K562 (cell line): ENCODE results near the gene SPDYE6. TPM values are rescaled to one million over a fixed set of nuclear protein-coding genes. Genes with fewer than 3 reads are reported as not detected.
"Not testable (repeated sequence)": the region's sequence is repeated elsewhere in the genome, so short reads cannot be mapped to it uniquely, and the experiment has no call there.

Experiments used
- ATF7 ChIP-seq: fragments of 450-650 bp; IDR thresholded peaks from 2 replicates; pipeline ENCODE4 v1.7.1; 2014; ENCODE audit warnings: mild to moderate bottlenecking, moderate library complexity
- BCLAF1 ChIP-seq, 2 experiments: fragments of 450-650 bp in 1 of 2; IDR thresholded peaks; 2 replicates each; pipeline ENCODE4 v1.6.1; 2011 to 2017; ENCODE audit warnings: low read depth in 2 of 2, antibody characterized with exemption in 1 of 2, borderline replicate concordance in 1 of 2, low read length in 1 of 2, mild to moderate bottlenecking in 1 of 2, mixed read lengths in 1 of 2; ENCODE audit not compliant: control insufficient read depth in 1 of 2
- CREB1 ChIP-seq, 2 experiments: sonication (generic) in 1 of 2; formaldehyde crosslinking in 1 of 2; IDR thresholded peaks; 2 replicates each; pipeline versions ENCODE4 v1.6.1 to v1.8.0; 2012 to 2022; ENCODE audit warnings: inconsistent platforms in 1 of 2, mild to moderate bottlenecking in 1 of 2, missing genetic modification reagents in 1 of 2, moderate library complexity in 1 of 2
- CREM ChIP-seq: IDR thresholded peaks from 2 replicates; pipeline ENCODE4 v1.6.1; 2014; ENCODE audit warnings: antibody characterized with exemption, low read depth
- EP300 ChIP-seq: IDR thresholded peaks from 2 replicates; pipeline ENCODE4 v1.6.1; 2012; ENCODE audit warnings: low read length, improper control_type of control experiment
- JUND ChIP-seq, 2 experiments: IDR thresholded peaks; 2 replicates in 1 of 2; 3 replicates in 1 of 2; pipeline ENCODE4 v1.6.1; 2011; ENCODE audit warnings: borderline replicate concordance in 2 of 2, low read depth in 2 of 2, low read length in 2 of 2, improper control_type of control experiment in 1 of 2, missing biosample characterization in 1 of 2, missing genetic modification characterization in 1 of 2, missing genetic modification reagents in 1 of 2
- MTA3 ChIP-seq: fragments of 450-650 bp; formaldehyde crosslinking; IDR thresholded peaks from 2 replicates; pipeline ENCODE4 v1.6.1; 2017; ENCODE audit warnings: mild to moderate bottlenecking, borderline replicate concordance
- MYNN ChIP-seq, 2 experiments: sonication (generic); formaldehyde crosslinking in 1 of 2; IDR thresholded peaks; 2 replicates each; pipeline versions ENCODE4 v1.5.0 to v1.6.1; 2016 to 2020; ENCODE audit warnings: antibody characterized with exemption in 1 of 2, missing genetic modification reagents in 1 of 2
- NCOA2 ChIP-seq, 2 experiments: fragments of 450-650 bp; IDR thresholded peaks; 2 replicates each; pipeline ENCODE4 v1.6.1; 2018; ENCODE audit warnings: mild to moderate bottlenecking in 2 of 2, moderate library complexity in 1 of 2; ENCODE audit not compliant: partially characterized antibody in 2 of 2
- NFYB ChIP-seq: IDR thresholded peaks from 2 replicates; pipeline ENCODE4 v1.6.1; 2011; ENCODE audit warnings: mild to moderate bottlenecking, moderate library complexity; ENCODE audit not compliant: insufficient read length; ENCODE audit errors: extremely low read depth
- RBBP5 ChIP-seq: fragments of 200-600 bp; sonication (generic); IDR thresholded peaks from 2 replicates; pipeline ENCODE4 v1.6.1; 2012; ENCODE audit warnings: borderline replicate concordance, mild to moderate bottlenecking, low read length, control low read depth, inconsistent platforms; ENCODE audit not compliant: insufficient read depth, poor library complexity, severe bottlenecking
- SP1 ChIP-seq: sonication (generic); formaldehyde crosslinking; IDR thresholded peaks from 2 replicates; pipeline ENCODE4 v1.8.1; 2022; ENCODE audit warnings: mild to moderate bottlenecking, missing genetic modification reagents
- ZFP36 ChIP-seq: fragments of 150-350 bp; IDR thresholded peaks from 2 replicates; pipeline ENCODE4 v1.6.1; 2018; ENCODE audit warnings: low read length, low read depth; ENCODE audit not compliant: partially characterized antibody
- ZNF165 ChIP-seq: fragments of 250-450 bp; sonication (Bioruptor Pico); IDR thresholded peaks from 2 replicates; pipeline ENCODE4 v1.4.0; 2020; ENCODE audit warnings: borderline replicate concordance
- polyA plus RNA-seq, 8 experiments: library from polyadenylated mRNA; depleted of rRNA in 4 of 8; stranded (reverse) in 5 of 8; unstranded in 3 of 8; fragments of >200 nt; fragmentation: Nextera tagmentation in 2 of 8; fragmentation: Illumina TruSeq in 1 of 8; extraction: Ambion mirVana in 2 of 8; extraction: Trizol in 1 of 8; gene quantifications; 2 replicates each; pipeline versions ENCODE4 v1.2.1 to v1.2.3, GENCODE V29; 2011 to 2014; ENCODE audit warnings: inconsistent platforms in 1 of 8, missing spikeins in 1 of 8
- total RNA-seq, 7 experiments: library from RNA; depleted of rRNA in 6 of 7; stranded (reverse); fragments of >200 nt in 6 of 7; fragmentation: Illumina TruSeq in 2 of 7; extraction: Trizol in 2 of 7; gene quantifications; 2 replicates each; pipeline versions ENCODE4 v1.2.1 to v1.2.3, GENCODE V29; 2011 to 2021; ENCODE audit warnings: low replicate concordance in 1 of 7
- TF ChIP-seq, protein P1 (sequence below), 2 experiments: fragments of 450-650 bp; conservative IDR thresholded peaks; 2 replicates each; pipeline ENCODE4 v1.6.1; 2017; ENCODE audit warnings: mild to moderate bottlenecking in 2 of 2, moderate library complexity in 2 of 2
- TF ChIP-seq, protein P2 (sequence below): sonication (generic); formaldehyde crosslinking; IDR thresholded peaks from 2 replicates; pipeline ENCODE4 v1.9.0; 2022; ENCODE audit warnings: mild to moderate bottlenecking, missing genetic modification reagents

SPDYE6 gene
- total and polyA plus RNA-seq, 9 of the 15 experiments (the other 6 are each of a cell fraction or from before 2014, with no cell fraction given) = 0.24 to 0.35 TPM; not detected in 7

DNA sequence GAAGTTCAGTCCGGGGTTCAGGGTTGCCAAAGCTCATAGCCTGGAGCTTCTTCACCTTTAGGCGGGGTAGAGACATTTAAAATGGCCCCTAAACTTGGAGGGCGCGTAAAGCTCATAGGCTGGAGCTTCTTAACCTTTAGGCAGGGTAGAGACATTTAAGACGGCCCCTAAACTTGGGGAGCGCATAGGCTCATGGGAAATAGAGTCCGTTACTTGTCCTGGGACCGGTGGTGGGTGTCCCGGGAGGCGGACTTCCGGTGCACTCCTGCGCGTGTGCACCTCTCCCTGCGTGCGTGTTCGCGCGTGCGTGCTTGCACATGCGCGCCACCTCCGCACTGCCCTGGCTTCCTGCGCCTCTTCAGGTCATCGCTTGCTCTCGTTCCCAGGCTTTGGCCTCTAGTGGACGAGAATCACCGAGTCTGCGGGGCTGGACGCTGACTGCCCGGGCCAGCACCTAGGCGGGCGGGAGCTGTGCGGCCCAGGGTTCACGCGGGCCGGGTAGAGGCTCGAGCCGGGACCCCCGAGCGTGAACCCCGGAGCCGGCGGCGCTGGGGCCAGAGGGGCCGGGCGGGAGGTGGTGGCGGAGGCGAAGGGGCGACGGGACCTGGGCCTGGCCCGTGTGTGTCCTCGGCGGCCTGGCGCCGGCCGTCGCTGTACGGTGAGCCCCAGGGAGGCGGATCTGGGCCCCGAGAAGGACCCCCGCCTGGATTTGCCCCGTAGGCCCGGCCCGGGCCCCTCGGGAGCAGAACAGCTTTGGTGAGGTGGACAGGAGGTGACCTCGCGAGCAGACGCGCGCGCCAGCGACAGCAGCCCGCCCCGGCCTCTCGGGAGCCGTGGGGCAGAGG, 7.5 kb upstream of the SPDYE6 start (continued):
- TF ChIP-seq, protein P1, sequence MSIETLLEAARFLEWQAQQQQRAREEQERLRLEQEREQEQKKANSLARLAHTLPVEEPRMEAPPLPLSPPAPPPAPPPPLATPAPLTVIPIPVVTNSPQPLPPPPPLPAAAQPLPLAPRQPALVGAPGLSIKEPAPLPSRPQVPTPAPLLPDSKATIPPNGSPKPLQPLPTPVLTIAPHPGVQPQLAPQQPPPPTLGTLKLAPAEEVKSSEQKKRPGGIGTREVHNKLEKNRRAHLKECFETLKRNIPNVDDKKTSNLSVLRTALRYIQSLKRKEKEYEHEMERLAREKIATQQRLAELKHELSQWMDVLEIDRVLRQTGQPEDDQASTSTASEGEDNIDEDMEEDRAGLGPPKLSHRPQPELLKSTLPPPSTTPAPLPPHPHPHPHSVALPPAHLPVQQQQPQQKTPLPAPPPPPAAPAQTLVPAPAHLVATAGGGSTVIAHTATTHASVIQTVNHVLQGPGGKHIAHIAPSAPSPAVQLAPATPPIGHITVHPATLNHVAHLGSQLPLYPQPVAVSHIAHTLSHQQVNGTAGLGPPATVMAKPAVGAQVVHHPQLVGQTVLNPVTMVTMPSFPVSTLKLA (conservative IDR thresholded peaks at IDR 0.05) = peak; percentile 93 to 95
- 0 out of 2 replicates have a peak, but pooled peaks have one; percentile 13 for TF ChIP-seq MTA3
- peak; percentile 44 for TF ChIP-seq NFYB
- TF ChIP-seq, protein P2, sequence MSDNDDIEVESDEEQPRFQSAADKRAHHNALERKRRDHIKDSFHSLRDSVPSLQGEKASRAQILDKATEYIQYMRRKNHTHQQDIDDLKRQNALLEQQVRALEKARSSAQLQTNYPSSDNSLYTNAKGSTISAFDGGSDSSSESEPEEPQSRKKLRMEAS (CRISPR knock-in tag) = peak; percentile 88
- peak; percentile 39; the same call in 1 of the 2 replicates for TF ChIP-seq JUND (IDR thresholded peaks at IDR 0.05; ENCODE audit: borderline replicate concordance, low read depth, low read length)
- peak; percentile 41; the same call in 1 of the 3 replicates for TF ChIP-seq JUND (tag; IDR thresholded peaks at IDR 0.05; ENCODE audit: borderline replicate concordance, low read depth, low read length)
- peak; percentile 57 for TF ChIP-seq RBBP5
- TF ChIP-seq CREM = peak; percentile 80
- TF ChIP-seq ATF7 = peak; percentile 90
- peak in 1 of 2 experiments; percentile 99 for TF ChIP-seq NCOA2 (IDR thresholded peaks at IDR 0.05; ENCODE audit: partially characterized antibody in 2 of 2)
- peak; percentile 65; the same call in 1 of the 2 replicates for TF ChIP-seq SP1
- peak; percentile 28; the same call in 1 of the 2 replicates for TF ChIP-seq EP300
- peak; percentile 6 for TF ChIP-seq ZFP36
- peak in 1 of 2 experiments; percentile 82; a peak in 1 of 4 replicates for TF ChIP-seq BCLAF1 (IDR thresholded peaks at IDR 0.05; ENCODE audit: borderline replicate concordance in 1 of 2, control insufficient read depth in 1 of 2, low read depth in 2 of 2, low read length in 1 of 2)
- 0 out of 2 replicates have a peak, but pooled peaks have one; percentile 11 for TF ChIP-seq ZNF165
- TF ChIP-seq CREB1 (IDR thresholded peaks at IDR 0.05) = peak; percentile 26
- TF ChIP-seq CREB1 (CRISPR knock-in tag; IDR thresholded peaks at IDR 0.05) = peak; percentile 65; the same call in 1 of the 2 replicates
- peak; percentile 81 for TF ChIP-seq MYNN (IDR thresholded peaks at IDR 0.05)
- not testable (repeated sequence) for TF ChIP-seq MYNN (CRISPR knock-in tag; IDR thresholded peaks at IDR 0.05)
